Measurements from ENCODE around the gene DCTN2.

GRCh38 chr12:57590864-57591781, 44.1 kb upstream of the DCTN2 start, which contains the start of gene PIP4K2C:
- peak in 1 of 3 experiments; percentile 23 for TF ChIP-seq CTCF (IDR thresholded peaks at IDR 0.05)
- TF ChIP-seq POLR2AphosphoS5 (IDR thresholded peaks at IDR 0.05): peak; percentile 79 to 83
- no peak for TF ChIP-seq POLR2A (IDR thresholded peaks at IDR 0.05; ENCODE audit: low read depth)
